ENCODE measurements around the gene PXDN. TPM values are rescaled to one million over a fixed set of nuclear protein-coding genes. Genes with fewer than 3 reads are reported as not detected.
"Not testable (repeated sequence)": the region's sequence is repeated elsewhere in the genome, so short reads cannot be mapped to it uniquely, and the experiment has no call there.

Gene PXDN
- total and polyA plus RNA-seq, 11 donors = 5.9 to 83.7 (median 28.2) TPM

GRCh38 chr2:1727101-1727771 is 17.1 kb downstream of the PXDN start:
- ATAC-seq = peak in 2 of 4 donors; percentile 42 to 43
- H3K27ac ChIP-seq = peak overlapping the region in 1 of 12 donors; percentile 88
- DNase-seq = peak in 2 of 5 donors; percentile 15 to 25
- intact Hi-C loops (cut with DNase I) = no loop called here
- H3K36me3 ChIP-seq = no peaks in the 10 kb centered on the region
- H3K9me3 ChIP-seq = no peaks in the 10 kb centered on the region
- H3K4me3 ChIP-seq = peak overlapping the region in 3 of 12 donors; percentile 5 to 20 (median 16)
- 51 to 70% (median 63%) methylated on average over 22 of the region's 22 CpGs for WGBS, 4 donors
- no peak for TF ChIP-seq POLR2A (IDR thresholded peaks at IDR 0.05)
- no peak for TF ChIP-seq CTCF (IDR thresholded peaks at IDR 0.05)
- H3K4me1 ChIP-seq = peaks cover 5 to 70% (median 47%) of the 10 kb centered on the region in 12 donors
- H3K27me3 ChIP-seq = no peaks in the 10 kb centered on the region

GRCh38 chr2:1726558-1726957 is 17.8 kb downstream of the PXDN start:
- TF ChIP-seq POLR2A (IDR thresholded peaks at IDR 0.05) (no peak), CTCF (IDR thresholded peaks at IDR 0.05) (no peak)
- Histone ChIP-seq H3K9me3 (no peaks in the 10 kb centered on the region), H3K27me3 (no peaks in the 10 kb centered on the region), H3K27ac (peak overlapping the region in 1 of 12 donors; percentile 88), H3K36me3 (no peaks in the 10 kb centered on the region), H3K4me3 (peak overlapping the region in 1 of 12 donors; percentile 20), H3K4me1 (peaks cover 5 to 70% (median 44%) of the 10 kb centered on the region in 12 donors)
- WGBS, 4 donors = 53 to 70% (median 57%) methylated on average over 3 of the region's 3 CpGs
- ATAC-seq = no peak
- no peak for DNase-seq
- intact Hi-C loops (cut with DNase I) = no loop called here

- H3K36me3 ChIP-seq; H3K4me3 ChIP-seq; H3K27me3 ChIP-seq; H3K9me3 ChIP-seq; H3K27ac ChIP-seq; intact Hi-C loops (cut with DNase I); DNase-seq; ATAC-seq: not testable (repeated sequence)
- peaks cover 4 to 58% (median 33%) of the 10 kb centered on the region in 12 donors for H3K4me1 ChIP-seq
- 81 to 92% (median 87%) methylated on average over 2 of the region's 2 CpGs for WGBS, 4 donors
Measured at GRCh38 chr2:1724351-1724750, 20.0 kb downstream of the PXDN start.

DNA sequence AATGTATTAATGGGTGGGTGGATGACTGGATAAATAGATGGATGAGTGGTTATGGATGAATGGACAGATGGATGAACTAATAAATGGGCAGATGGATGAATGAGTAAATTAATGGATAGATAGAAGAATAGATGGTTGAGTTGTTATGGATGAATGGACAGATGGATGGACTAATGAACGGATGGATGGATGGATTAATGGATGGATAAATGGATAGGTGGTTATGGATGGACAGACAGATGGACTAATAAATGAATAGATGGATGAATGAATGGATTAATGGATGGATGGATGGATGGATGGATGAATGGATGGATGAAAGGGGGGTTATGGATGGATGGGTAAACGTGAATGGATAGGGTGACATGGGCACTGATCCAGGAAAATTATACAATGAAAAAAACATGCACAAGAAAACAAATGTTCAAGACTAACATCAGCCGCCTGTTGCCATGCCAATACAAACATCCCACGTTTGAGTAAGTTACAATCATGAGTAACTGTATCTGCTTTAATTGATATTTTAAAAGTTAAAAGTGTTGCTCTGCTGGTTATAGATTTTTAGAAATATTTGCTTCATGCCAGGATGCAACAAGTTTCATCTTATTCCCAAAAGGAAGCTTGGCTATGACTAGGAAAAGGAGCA is 20.8 kb downstream of the PXDN start:
- WGBS, 4 donors = 62 to 71% (median 64%) methylated on average over 4 of the region's 4 CpGs
- H3K4me3 ChIP-seq = no peak overlapping the region
- no peak for DNase-seq
- no peak for ATAC-seq
- no peaks in the 10 kb centered on the region for H3K36me3 ChIP-seq
- H3K4me1 ChIP-seq = peaks cover 4 to 53% (median 29%) of the 10 kb centered on the region in 12 donors
- no peaks in the 10 kb centered on the region for H3K27me3 ChIP-seq
- H3K9me3 ChIP-seq = no peaks in the 10 kb centered on the region
- TF ChIP-seq CTCF (IDR thresholded peaks at IDR 0.05) (no peak), POLR2A (IDR thresholded peaks at IDR 0.05) (no peak)
- no peak overlapping the region for H3K27ac ChIP-seq
- intact Hi-C loops (cut with DNase I) = no loop called here

Data from heart left ventricle (tissue), 16 donors.